ENCODE data around the gene CPSF3.

DNA sequence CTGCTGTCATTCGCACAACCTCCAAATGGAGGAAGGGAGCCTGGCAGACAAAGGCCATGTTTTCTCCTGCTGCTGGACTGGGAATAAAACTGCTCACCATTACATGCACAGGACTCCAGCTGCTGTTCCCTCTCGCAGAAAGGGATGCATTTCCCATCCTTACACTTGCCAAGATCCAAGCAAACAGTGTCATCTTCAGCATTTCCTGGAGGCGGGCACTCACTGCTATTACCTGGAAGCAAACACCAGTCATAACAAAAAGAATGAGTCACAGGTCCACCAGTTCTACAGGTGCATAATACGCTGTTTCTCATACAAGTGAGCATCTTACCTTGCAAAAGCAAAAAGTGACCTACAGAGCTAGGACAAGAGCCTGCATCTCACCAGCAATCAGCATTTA is 73.6 kb downstream of the CPSF3 start:
- TF ChIP-seq, protein P1, sequence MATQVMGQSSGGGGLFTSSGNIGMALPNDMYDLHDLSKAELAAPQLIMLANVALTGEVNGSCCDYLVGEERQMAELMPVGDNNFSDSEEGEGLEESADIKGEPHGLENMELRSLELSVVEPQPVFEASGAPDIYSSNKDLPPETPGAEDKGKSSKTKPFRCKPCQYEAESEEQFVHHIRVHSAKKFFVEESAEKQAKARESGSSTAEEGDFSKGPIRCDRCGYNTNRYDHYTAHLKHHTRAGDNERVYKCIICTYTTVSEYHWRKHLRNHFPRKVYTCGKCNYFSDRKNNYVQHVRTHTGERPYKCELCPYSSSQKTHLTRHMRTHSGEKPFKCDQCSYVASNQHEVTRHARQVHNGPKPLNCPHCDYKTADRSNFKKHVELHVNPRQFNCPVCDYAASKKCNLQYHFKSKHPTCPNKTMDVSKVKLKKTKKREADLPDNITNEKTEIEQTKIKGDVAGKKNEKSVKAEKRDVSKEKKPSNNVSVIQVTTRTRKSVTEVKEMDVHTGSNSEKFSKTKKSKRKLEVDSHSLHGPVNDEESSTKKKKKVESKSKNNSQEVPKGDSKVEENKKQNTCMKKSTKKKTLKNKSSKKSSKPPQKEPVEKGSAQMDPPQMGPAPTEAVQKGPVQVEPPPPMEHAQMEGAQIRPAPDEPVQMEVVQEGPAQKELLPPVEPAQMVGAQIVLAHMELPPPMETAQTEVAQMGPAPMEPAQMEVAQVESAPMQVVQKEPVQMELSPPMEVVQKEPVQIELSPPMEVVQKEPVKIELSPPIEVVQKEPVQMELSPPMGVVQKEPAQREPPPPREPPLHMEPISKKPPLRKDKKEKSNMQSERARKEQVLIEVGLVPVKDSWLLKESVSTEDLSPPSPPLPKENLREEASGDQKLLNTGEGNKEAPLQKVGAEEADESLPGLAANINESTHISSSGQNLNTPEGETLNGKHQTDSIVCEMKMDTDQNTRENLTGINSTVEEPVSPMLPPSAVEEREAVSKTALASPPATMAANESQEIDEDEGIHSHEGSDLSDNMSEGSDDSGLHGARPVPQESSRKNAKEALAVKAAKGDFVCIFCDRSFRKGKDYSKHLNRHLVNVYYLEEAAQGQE (IDR thresholded peaks at IDR 0.05; ENCODE audit: low read depth) = no peak
- TF ChIP-seq POLR2A (IDR thresholded peaks at IDR 0.05; ENCODE audit: borderline replicate concordance, extremely low read depth, insufficient read depth, insufficient read length) (no peak), EZH2 (IDR thresholded peaks at IDR 0.05) (no peak), POLR2AphosphoS5 (IDR thresholded peaks at IDR 0.05; ENCODE audit: low read depth, low read length) (no peak), EZH2phosphoT487 (IDR thresholded peaks at IDR 0.05; ENCODE audit: borderline replicate concordance) (no peak)
- TF ChIP-seq, protein P2, sequence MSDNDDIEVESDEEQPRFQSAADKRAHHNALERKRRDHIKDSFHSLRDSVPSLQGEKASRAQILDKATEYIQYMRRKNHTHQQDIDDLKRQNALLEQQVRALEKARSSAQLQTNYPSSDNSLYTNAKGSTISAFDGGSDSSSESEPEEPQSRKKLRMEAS (IDR thresholded peaks at IDR 0.05) = no peak
- TF ChIP-seq, protein P3, sequence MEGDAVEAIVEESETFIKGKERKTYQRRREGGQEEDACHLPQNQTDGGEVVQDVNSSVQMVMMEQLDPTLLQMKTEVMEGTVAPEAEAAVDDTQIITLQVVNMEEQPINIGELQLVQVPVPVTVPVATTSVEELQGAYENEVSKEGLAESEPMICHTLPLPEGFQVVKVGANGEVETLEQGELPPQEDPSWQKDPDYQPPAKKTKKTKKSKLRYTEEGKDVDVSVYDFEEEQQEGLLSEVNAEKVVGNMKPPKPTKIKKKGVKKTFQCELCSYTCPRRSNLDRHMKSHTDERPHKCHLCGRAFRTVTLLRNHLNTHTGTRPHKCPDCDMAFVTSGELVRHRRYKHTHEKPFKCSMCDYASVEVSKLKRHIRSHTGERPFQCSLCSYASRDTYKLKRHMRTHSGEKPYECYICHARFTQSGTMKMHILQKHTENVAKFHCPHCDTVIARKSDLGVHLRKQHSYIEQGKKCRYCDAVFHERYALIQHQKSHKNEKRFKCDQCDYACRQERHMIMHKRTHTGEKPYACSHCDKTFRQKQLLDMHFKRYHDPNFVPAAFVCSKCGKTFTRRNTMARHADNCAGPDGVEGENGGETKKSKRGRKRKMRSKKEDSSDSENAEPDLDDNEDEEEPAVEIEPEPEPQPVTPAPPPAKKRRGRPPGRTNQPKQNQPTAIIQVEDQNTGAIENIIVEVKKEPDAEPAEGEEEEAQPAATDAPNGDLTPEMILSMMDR (IDR thresholded peaks at IDR 0.05 in 2 of 3, conservative IDR thresholded peaks at IDR 0.05 in 1 of 3; ENCODE audit: borderline replicate concordance in 1 of 3, insufficient read depth in 1 of 3, low read depth in 2 of 3, low read length in 2 of 3) = no peak
- TF ChIP-seq, protein P4, sequence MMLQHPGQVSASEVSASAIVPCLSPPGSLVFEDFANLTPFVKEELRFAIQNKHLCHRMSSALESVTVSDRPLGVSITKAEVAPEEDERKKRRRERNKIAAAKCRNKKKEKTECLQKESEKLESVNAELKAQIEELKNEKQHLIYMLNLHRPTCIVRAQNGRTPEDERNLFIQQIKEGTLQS (IDR thresholded peaks at IDR 0.05) = no peak

Data from HCT116 (cell line).